Renal cortical epithelial cell (primary cell): Measurements from ENCODE around the gene LRBA. TPM values are rescaled to one million over a fixed set of nuclear protein-coding genes. Genes with fewer than 3 reads are reported as not detected.
A peak's percentile ranks its signal among the peaks of the same experiment; 100 is the strongest.

Source experiments
- DNase-seq: peaks from one replicate; pipeline ENCODE4 v3.0.0-alpha.2; 2011; ENCODE audit warnings: low read depth
- total RNA-seq: library from RNA; depleted of rRNA; stranded (reverse); fragments of >200 nt; gene quantifications from 2 replicates; pipeline ENCODE4 v1.2.3, GENCODE V29; 2014

LRBA gene
- total RNA-seq, 1 donor from 2014 or later = 119 TPM

GRCh38 chr4:150217192-150217591, 797.9 kb downstream of the LRBA start:
- peak; percentile 88 for DNase-seq

GRCh38 chr4:150216726-150217125, 798.4 kb downstream of the LRBA start:
- DNase-seq = no peak

GRCh38 chr4:150215601-150216000, 799.5 kb downstream of the LRBA start:
- DNase-seq = peak; percentile 22

Other genes starting within 250 kb of the LRBA start
- gene RPS3A, start 84.3 kb upstream of the LRBA start, total RNA-seq = 2,300 and 2,775 TPM in 2 replicates